HL-60/S4 treated with retinoic acid at 250 ng/mL for 4 days and 3 days (cell line): ENCODE measurements around the gene DCHS1.

ENCODE experiments used
- in situ Hi-C: fragments of 300-500 bp; cut with MboI; formaldehyde crosslinking; loops from 2 replicates; pipeline ENCODE4 v1.7.0; 2022; ENCODE audit warnings: low sequenced_read_pairs

Gene DCHS1

GRCh38 chr11:6613496-6613895 is 42.1 kb downstream of the DCHS1 start:
- in situ Hi-C loops: no loop called here

- in situ Hi-C loops: no loop called here
Measured at GRCh38 chr11:6612213-6613041, 43.2 kb downstream of the DCHS1 start, which contains the start of gene TAF10. Gene TAF10, minus strand, starts transcription at chr11:6612216. Its CDS starts 27 bp downstream, at chr11:6612189.

GRCh38 chr11:6611963-6612212 is 43.7 kb downstream of the DCHS1 start:
- in situ Hi-C loops: no loop called here

DNA sequence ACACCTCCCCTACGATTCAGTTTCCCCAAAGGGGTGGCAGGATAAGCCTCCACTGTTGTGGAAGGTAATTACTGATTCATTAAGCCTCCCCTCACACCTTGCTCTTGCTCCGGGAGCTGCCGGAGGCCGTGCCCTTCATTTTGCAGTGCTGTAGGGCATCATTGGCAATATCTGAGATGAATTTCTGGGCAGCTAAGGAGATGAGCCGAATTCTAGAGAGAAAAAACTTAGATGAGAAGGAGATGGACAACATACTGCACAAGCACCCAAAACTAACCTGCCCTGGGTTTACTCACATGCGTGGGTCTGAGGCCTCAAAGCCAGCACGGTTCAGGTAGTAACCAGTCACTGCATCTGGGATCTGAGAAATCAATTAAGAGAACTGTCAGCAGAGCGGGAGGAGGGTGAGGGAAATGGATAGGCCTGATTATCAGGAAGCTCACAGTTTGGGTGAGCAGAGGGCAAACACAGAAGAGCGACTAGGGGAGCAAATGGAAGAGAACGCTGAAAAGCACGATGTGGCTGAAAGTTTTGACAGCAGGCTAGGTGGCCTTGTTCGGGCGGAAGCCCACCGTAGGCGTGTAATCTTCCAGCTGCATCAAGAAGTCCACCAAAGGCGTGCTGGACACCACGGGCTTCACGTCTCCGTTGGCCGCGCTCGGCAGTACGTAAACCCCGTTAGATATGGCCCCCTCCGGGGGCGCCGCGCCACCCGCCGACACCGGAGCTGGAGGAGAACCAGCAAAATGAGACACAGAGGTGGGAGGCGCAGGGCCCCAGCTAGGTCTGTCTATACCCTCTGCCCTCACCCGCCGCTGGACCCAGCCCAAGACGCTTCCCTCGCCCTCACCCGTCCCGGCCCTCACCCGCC is 44.3 kb downstream of the DCHS1 start:
- in situ Hi-C loops: no loop called here

DNA sequence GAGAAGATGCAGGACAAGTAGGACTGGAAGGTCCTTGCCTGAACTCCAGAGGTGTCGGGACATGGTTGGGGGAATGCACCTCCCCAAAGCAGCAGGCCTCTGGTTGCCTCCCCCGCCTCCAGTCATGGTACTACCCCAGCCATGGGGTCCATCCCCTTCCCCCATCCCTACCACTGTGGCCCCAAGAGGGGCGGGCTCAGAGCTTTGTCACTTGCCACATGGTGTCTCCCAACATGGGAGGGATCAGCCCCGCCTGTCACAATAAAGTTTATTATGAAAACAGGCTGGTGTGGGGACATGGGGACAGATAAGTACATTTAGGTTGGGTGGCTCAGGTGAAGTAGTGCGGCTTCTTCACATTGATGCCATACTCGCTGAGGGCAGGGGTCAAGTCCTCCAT is 45.0 kb downstream of the DCHS1 start:
- in situ Hi-C loops: no loop called here

GRCh38 chr11:6609502-6610015 is 46.0 kb downstream of the DCHS1 start:
- in situ Hi-C loops: no loop called here

GRCh38 chr11:6608726-6609501 is 46.7 kb downstream of the DCHS1 start:
- in situ Hi-C loops: no loop called here

- in situ Hi-C loops: no loop called here
Measured at GRCh38 chr11:6608011-6608410, 47.6 kb downstream of the DCHS1 start.

- in situ Hi-C loops: no loop called here
Measured at GRCh38 chr11:6607190-6607795, 48.3 kb downstream of the DCHS1 start.

DNA sequence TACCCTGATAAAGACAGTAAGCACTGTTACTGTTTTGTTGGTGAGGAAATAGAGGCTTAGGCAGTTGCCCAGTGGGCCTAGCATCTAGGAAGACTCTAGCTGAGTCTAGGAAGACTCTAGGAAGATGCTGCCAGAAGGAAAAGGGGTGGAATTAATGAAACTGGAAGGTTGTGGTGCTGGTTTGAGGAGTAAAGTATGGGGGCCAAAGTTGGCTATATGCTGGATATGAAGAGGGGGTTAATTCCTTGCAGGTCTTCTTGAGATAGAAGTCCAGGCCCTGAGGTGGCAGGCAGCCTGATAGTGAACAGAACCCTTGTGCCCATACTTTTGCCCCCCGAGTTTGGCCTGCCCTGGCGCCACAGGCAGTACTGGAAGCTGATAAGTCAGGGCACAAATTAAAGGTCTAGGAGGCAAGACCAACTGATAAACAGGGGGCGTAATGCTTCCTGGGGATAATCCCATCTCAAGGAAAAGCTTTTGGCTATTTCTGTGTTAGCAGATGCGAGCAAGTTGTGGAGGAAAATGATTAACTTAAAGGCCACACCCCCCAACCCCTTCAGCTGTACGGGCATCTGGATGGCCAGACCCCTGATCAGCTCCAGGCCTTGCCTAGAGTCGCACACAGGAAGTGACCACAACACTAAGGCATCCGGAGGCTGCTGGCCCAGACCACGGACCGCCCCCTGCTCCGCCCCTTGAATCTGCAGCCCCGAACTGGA is 49.0 kb downstream of the DCHS1 start:
- in situ Hi-C loops: no loop called here

DNA sequence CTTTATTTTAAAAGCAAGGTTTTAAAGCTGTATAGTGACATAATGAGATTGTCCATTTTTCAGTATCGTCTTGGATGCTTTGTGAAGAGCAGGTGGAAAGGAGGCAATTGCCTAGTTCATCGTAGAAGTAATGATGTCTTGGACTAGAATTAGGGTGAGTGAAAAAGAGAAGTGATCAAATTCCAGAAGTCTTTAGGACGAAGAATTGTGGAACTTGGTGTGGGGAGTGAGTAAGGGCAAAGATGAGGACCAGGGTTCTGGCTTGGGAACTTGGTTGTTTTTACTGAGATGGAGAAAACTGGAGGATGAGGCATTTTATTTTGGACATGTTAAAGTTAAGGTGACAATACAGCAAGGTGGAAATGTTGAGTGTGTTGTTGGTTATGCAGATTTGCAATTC is 50.8 kb downstream of the DCHS1 start:
- in situ Hi-C loops: no loop called here

- in situ Hi-C loops: no loop called here
Measured at GRCh38 chr11:6604081-6604626, 51.5 kb downstream of the DCHS1 start.

- in situ Hi-C loops: no loop called here
Measured at GRCh38 chr11:6603287-6604080, 52.1 kb downstream of the DCHS1 start, which contains the start of the genes ILK and RRP8. Gene ILK, plus strand, starts transcription at chr11:6603774. Its CDS starts 498 bp downstream, at chr11:6604272. Gene RRP8, minus strand, starts transcription at chr11:6603616. Its CDS starts 114 bp downstream, at chr11:6603502.

GRCh38 chr11:6602096-6602940 is 53.3 kb downstream of the DCHS1 start:
- in situ Hi-C loops: no loop called here

DNA sequence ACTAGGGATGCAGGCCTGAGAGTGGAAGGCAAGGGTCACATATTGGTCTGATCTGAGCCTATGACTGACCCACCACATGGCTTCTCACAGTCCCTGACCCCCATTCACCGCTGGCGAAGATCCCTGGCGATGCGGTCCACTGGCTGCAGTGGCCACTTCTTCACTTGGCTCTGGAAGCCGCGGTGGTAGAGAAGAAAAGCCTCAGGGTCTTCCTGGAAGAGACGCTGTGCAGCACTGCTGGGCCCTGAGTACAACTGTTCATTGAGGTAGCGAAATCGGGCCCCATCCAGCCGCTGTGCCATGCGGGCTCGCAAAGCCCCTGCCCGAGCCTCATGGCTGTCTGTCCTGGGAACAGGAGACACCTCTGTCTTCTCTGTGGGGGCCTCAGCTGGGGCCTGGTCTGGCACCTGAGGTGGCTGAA is 54.6 kb downstream of the DCHS1 start:
- in situ Hi-C loops: no loop called here

- in situ Hi-C loops: no loop called here
Measured at GRCh38 chr11:6599881-6600390, 55.7 kb downstream of the DCHS1 start.

DNA sequence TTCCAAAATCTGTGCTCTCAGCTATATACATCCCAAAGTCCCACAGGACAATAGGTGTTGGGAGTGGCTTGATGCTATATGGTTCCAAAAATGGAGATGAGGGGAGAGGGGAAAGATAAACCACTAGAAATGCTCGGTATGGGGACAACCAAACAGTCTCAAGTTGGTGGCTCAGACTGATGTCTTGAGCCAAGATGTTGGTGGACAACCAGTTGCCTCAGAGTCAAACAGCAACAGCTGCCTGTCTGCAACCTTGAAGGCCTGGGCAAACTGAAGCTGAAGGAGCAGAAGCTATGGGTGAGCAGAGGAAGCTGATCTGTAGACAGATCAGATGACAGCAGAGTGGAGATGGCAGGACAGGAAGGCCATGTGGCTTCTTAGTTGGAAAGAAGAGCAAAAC is 56.2 kb downstream of the DCHS1 start:
- in situ Hi-C loops: no loop called here

- in situ Hi-C loops: no loop called here
Measured at GRCh38 chr11:6598555-6598954, 57.1 kb downstream of the DCHS1 start.
